ENCODE results near the gene MME.

- TF ChIP-seq CREM (CRISPR knock-in tag; IDR thresholded peaks at IDR 0.05) (no peak), ATF3 (CRISPR knock-in tag; conservative IDR thresholded peaks at IDR 0.05) (no peak), CREB1 (CRISPR knock-in tag; IDR thresholded peaks at IDR 0.05) (no peak), PREB (CRISPR knock-in tag; IDR thresholded peaks at IDR 0.05; ENCODE audit: borderline replicate concordance) (no peak), CTCF (IDR thresholded peaks at IDR 0.05) (no peak), ZNF121 (CRISPR knock-in tag; IDR thresholded peaks at IDR 0.05) (no peak), ATF2 (CRISPR knock-in tag; IDR thresholded peaks at IDR 0.05; ENCODE audit: borderline replicate concordance, low read depth) (no peak), USF1 (CRISPR knock-in tag; IDR thresholded peaks at IDR 0.05) (no peak), USF2 (CRISPR knock-in tag; IDR thresholded peaks at IDR 0.05) (no peak), ZNF138 (CRISPR knock-in tag; conservative IDR thresholded peaks at IDR 0.05) (no peak), NFATC4 (CRISPR knock-in tag; IDR thresholded peaks at IDR 0.05) (no peak)
These were observed 22.2 kb downstream of the MME start for GRCh38 chr3:155102329-155102728.

All from WTC11 (cell line).